GM12801 (cell line): Measurements from ENCODE around the gene MIAT.

ENCODE experiments used
- TF ChIP-seq, protein P1 (sequence below): IDR thresholded peaks from one replicate; pipeline ENCODE4 v1.5.1; 2011; ENCODE audit warnings: control low read depth; ENCODE audit not compliant: insufficient read length; ENCODE audit errors: extremely low read depth

MIAT gene

DNA sequence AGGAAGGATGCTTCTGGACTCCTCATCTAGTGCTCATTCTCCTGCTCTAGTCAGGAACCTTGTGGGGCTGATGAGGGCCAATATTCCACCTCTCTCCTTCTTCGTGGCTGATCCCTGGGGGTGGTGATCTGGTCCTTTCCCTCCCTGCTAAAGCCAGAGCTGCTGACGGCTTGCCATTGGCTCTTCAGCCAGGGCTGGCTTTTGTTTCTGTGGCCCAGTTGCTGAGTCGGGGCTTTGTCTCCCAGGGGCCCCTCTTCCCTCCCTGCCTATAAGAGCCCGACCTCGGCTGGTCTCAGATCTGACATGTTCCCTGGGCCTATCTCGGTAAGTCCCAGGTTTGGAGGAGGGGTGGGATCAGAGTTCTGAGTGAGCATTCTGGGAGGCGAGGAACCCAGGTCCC, 35.7 kb upstream of the MIAT start, which contains the start of gene CRYBA4:
Gene CRYBA4, plus strand, starts transcription at position 301 of the 400 bp plus-strand sequence. CDS start 634 bp downstream, outside the sequence.
- TF ChIP-seq, protein P1, sequence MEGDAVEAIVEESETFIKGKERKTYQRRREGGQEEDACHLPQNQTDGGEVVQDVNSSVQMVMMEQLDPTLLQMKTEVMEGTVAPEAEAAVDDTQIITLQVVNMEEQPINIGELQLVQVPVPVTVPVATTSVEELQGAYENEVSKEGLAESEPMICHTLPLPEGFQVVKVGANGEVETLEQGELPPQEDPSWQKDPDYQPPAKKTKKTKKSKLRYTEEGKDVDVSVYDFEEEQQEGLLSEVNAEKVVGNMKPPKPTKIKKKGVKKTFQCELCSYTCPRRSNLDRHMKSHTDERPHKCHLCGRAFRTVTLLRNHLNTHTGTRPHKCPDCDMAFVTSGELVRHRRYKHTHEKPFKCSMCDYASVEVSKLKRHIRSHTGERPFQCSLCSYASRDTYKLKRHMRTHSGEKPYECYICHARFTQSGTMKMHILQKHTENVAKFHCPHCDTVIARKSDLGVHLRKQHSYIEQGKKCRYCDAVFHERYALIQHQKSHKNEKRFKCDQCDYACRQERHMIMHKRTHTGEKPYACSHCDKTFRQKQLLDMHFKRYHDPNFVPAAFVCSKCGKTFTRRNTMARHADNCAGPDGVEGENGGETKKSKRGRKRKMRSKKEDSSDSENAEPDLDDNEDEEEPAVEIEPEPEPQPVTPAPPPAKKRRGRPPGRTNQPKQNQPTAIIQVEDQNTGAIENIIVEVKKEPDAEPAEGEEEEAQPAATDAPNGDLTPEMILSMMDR, result no peak

DNA sequence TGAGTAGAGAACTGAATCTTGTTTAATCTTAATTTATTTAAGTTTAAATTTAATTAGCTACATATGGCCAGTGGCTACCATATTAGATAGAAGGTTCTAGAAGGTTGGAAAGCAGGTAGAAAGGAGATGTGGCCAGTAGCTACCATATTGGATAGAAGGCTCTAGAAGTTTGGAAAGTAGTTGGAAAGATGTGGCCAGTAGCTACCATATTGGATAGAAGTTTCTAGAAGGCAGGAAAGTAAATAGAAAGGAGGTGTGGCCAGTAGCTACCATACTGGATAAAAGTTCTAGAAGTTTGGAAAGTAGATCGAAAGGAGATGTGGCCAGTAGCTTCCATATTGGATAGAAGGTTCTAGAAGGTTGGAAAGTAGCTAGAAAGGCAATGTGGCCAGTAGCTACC, 33.4 kb upstream of the MIAT start:
- TF ChIP-seq, protein P1, result no peak

DNA sequence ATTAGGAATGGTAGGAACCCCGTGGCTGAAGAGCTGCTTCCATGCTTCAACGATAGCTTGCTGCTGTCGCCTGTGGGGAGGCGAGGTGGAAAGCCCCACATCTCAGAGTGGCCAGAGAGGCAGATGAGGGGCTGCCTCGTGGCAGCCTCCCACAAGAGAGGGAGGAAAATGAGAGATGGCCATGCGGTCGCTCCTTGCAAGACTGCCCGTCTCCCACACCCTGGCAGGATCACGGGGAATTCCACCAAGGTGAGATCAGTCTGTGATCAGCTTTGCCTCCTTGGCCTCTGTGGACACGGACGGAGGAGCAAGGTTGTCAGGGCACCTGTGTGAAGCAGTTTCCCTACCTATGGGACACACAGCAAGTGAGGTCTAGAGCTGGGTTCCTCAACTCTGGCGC, 32.6 kb upstream of the MIAT start:
- TF ChIP-seq, protein P1, result no peak

DNA sequence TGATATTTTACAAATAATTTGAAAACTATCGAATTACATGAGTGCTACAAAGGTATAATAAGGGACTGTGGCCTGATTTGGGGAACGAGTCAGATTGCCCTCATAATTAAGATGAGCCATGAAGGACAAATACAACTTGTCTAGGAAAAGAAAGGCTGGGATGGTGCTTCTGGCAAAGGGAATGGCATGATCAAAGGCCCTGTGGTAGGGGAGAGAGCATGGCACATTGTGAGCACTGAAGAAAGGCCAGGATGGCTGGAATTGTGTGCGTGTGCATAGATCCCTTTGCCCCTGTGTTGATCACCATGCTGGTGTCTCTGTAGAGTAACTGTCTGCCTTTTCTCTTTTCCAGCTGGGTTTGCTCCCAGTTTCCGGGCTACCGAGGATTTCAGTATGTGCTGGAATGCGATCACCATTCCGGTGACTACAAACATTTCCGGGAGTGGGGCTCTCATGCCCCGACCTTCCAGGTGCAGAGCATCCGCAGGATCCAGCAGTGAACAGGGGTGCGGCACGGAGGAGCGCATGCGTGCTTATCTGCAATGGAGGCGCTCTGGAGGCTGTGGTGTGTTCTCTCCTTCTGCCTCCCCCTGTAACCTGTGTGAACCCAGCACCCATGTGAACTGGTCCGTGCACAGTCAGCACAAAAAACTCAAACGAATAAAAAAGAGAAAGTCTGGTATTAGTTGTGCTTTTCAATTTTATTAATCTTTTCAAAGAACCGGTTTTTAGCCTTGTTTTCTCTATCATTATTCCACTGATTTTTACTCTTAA, 27.2 kb upstream of the MIAT start:
- TF ChIP-seq, protein P1, result no peak

DNA sequence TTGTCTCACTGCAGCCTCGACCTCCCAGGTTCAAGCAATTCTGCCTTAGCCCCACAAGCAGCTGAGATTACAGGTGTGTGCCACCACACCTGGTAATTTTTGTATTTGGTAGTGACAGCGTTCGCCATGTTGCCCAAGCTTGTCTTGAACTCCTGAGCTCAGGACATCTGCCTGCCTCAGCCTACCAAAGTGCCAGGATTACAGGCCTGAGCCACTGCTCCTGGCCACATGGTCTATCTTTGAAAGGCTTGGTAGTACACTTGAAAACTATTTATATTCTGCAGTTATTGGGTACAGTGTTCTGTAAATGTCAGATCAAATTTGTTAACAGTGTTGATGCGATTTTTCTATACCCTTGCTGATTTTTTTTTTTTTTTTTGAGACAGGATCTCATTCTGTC, 26.1 kb upstream of the MIAT start:
- TF ChIP-seq, protein P1, result no peak

DNA sequence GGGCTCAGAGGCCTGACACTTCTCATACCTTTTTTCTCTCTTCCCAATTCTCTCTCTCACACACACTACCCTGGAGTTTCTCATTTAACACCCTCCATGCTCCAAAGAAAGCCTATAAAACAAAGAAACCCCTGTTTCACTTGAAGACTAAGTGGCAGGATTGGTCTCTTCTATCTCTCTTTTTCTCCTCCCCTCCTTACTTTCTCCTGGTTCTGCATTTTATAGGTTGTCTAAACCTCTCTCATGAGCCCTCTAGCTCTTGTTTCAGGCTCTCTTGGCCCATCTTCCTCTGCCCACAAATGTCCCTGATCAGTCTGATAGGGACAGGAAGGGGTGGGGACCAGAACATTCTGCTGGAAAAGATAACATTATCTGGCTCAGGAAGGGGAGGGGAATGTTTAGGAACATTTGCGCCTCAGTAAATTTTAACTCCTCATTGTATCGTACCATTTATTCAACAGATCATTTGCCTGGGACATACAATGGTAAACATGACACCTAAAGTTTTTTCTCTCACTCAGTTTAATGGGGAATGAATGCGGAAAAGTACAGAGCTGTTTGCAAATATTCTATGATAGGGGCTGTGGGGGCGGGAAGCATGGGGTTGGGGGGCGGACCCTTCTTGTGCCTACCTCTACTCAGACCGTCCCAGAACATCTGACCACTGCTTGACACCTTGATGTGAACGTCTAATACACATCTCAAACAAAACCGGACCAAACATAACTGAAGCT, 24.8 kb upstream of the MIAT start:
- TF ChIP-seq, protein P1, result no peak

DNA sequence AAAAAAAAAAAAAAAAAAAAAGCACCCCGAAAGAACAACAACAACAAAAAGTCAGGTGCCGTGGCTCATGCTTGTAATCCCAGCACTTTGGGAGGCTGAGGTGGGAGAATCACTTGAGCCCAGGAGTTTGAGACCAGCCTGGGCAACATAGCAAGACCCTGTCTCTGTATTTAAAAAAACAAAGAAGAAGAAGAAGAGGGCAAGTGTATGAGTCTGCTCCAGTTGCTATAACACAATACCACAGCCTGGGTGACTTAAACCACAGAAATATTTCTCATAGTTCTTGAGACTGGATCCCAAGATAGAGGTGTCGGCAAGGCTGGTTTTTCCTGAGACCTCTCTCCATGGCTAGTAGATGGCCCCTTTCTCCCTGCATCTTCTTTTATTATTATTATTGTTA, 23.2 kb upstream of the MIAT start:
- TF ChIP-seq, protein P1, result no peak
